GM21367 (cell line): ENCODE measurements around the gene C19orf73.
"Not testable (repeated sequence)": the region's sequence is repeated elsewhere in the genome, so short reads cannot be mapped to it uniquely, and the experiment has no call there.

ENCODE experiments used
- ATAC-seq: cut with Tn5 transposase; IDR thresholded peaks from one replicate; pipeline ENCODE4 v1.9.1; 2021; ENCODE audit not compliant: unreplicated experiment

C19orf73 gene

DNA sequence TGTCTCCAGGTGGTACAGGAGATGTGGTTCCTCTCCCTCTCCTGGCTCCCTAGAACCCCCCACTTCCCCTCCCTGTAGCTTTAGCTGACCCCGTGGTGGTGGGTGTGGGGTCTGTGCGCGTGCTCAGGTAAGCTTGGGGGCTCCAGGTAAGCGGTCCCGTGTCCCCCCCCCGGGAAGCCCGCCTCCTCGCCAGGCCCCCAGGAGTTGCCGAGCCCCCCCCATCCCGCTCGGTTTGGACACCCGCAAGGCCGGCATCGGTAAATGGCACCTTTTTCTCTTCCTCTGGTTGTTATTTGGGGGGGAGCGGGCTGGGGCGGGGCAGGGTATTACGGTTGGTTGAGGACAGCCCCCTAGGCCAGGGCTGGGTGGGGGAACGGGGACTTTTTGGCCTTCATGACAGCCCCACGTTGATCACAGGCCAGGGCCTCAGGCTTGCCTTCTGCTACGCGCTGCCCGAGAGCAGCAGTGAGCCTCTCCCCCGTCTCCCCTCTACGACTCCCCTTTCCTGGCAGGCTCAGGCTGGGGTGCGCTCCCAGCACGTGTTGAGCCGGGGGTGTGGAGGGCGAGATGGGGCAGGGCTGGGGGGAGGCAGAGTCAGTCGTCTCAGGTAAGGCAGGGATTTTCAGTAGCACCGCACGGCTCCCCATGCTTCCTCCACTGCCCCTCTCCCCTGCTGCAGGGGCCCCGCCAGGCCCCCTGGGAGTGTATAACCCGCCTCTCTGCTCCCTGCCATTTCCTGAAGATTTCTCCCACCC lies 15.4 kb downstream of the C19orf73 start:
- ATAC-seq: no peak

DNA sequence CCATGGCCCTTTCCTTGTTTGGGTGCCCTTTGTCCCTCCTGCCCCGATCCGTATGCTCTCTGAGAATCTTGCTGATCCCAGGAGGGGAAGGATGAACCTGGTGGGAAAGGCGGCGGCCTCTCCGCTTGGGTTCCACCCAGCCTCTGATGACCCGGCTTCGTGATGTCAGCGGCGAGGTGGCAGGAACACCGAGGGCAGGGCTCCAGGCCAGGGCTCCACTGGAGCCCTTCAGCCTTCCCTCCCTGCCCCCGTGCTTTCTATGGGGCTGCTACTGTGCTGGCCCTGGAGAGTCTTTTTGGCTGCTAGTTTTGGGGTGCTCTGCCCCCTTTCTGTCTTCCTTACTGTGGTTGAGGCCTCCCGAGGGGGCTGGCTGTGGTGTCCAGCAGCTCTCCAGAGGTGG lies 16.6 kb downstream of the C19orf73 start:
- no peak for ATAC-seq

DNA sequence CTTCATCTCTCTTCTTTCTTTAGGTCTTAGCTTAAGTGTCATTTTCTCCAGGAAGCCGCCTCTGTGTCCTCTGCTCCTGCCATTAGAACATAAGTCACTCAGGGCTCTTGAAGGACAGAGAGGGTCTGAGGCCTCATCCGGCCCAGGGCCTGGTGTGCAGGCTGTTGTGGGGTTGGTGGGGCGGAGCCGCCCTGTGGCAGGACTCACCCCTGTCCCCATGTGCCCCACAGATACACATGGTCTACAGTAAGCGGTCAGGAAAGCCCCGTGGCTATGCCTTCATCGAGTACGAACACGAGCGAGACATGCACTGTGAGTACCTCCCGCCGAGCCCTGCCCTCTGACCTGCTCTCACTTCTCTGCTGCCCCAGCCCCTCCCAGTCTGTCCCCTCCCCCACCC lies 17.8 kb downstream of the C19orf73 start:
- no peak for ATAC-seq

DNA sequence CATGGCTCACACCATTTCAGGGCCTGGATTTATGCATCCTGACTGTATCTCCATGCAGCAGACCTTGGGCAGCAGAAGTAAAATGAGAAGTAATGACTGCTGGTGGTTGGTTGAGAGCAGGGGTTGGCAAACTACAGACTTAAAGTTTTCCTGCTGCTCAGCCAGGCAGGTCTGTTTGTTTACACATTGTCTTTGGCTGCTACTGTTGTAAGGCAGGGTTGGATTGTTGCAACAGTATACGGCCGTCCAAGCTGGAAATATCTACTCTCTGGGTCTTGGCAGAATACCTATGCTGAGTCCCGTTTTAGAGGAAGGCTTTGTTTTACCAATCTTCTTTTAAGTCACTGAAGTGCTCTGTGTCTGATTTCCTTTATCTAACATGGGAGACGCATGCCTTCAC lies 20.1 kb downstream of the C19orf73 start:
- ATAC-seq: no peak

DNA sequence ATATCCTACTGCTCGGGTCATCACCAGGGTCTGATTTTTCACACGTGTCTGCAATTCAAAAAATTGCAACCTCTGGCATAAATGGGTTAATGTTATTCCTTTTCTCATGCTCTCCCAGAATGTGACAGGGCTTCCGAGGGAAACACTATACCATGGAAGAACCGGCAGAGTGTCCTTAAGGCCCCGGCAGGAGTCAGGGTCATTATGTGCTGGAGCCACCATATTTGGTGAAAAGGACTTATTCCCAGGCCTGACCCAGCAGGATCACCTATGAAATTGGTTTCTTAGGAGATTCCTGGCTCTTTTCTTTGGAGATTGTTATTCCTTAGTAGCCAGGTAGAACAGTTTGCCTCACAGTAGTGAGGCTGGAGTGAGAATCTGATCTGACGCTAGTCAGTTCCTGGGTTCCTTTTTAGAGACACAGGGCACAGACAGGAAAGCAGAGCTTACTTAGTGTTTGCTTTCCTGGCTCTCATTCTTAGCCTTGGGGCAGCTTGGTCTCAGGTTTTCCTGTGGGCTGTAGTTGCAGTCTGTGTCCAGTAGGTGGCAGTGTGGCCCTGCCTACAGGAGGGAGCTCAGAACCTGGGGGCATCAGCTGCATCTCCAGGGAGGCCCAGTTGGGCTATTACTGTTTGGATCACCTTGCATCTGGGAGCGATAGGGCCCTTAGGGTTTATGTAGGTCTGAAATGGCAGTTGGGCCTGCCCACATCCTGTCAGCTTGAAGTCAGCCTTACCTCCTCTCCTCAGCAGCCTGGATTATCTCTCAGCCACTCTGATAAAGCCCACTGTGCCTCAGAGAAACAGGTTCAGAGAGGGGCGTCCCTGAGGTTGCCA lies 21.3 kb downstream of the C19orf73 start:
- ATAC-seq: no peak

DNA sequence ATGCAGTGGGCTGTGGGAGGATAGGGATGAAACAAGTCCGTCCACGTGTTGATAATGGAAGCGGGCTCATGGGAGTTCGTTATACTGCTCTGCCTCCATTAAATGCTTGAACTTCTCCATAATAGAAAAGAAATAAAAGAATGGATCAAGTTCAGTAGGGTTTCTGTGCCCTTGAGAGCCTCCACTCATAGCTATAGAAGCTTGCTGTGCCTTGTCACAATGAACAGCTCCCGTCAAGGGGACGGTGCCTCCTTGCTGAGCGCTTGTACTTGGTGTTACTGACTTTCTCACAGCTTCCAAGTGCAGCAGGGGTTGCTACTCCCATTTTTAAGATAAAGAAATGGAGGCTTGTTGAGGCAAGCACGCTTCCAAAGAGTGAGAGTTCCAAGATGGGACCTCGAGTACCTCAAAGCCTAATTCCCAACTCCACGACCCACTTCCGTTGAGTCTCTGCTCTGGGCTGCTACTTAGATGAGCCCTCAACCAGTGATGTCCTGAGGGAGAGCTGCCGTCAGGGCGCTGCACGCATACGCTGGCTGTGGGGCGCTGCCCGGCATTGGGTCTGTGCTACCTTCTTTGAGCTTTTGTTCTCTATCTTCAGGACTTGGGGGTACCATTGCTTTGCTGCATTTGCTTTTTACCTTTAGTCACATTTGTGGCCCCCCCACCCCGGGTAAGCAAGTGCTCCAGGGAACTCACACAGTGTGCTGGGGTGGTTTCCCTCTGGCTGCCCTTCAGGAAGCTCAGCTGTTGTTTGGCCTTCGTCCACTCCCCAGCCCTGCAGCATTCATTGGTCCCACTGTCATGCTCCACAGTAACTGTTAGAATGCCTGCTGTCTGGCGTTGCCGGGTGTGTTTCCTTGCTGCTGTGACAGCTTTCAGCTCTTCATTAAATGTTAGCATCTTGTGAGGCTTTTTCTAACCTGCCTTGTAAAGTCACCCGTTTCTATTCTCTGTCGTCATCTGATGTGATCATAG lies 24.1 kb downstream of the C19orf73 start:
- no peak for ATAC-seq

DNA sequence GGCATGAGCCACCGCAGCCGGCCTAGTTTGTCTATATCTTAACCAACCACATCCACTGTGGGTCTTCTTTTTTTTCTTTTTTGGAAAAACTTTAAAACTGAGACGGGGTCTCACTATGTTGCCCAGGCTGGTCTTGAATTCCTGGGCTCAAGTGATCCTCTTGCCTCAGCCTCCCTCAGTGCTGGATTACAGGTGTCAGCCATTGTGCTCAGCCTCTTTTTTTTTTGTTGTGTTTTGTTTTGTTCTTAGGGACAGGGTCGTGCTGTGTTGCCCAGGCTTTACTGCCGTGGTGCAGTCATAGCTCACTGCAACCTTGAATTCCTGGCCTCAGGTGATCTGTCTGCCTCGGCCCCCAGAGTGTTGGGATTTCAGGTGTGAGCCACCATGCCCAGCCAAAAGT lies 26.3 kb downstream of the C19orf73 start:
- ATAC-seq: no peak

DNA sequence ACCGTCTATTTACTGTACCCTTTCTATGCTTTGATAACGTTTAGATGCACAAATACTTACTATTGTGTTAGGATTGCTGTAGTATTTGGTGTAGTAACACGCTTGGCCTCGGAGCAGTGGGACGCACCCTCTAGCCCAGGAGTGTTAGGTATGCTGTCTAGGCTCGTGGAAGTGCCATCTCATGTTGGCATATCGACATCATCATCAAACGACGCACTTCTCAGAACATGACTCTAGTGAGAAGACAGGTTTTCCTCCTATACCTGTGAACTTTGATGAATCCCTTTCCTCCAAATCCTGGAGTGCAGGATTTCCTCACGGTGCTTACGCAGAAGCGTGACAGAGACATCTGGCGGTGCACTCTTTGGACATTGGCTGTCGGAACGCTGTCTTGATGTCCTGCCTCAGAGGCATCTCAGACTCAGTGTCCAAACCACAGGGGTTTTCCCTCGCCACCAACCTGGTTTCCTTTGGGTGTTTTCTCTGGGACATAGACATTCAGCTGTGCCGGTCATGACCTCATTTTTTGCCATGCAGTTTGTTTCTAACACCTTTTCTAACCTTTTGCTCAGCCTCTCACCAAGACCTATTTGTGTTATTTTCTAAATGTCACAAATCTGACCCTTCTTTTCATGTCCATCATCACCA lies 27.4 kb downstream of the C19orf73 start:
- ATAC-seq: no peak

DNA sequence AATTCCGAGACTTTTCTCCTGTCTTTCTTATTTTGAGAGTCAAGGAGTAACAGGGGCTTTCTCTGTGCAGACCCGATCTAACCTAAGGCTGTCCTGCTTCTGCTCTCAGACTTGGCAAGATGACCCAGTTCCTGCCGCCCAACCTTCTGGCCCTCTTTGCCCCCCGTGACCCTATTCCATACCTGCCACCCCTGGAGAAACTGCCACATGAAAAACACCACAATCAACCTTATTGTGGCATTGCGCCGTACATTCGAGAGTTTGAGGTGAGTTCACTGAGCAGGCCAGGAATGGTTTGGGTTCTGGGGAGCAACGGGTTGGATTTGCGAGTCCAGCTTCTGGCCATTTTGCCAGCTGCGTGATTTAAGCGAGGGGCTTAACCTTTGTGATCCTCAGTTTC lies 32.6 kb downstream of the C19orf73 start:
- no peak for ATAC-seq

DNA sequence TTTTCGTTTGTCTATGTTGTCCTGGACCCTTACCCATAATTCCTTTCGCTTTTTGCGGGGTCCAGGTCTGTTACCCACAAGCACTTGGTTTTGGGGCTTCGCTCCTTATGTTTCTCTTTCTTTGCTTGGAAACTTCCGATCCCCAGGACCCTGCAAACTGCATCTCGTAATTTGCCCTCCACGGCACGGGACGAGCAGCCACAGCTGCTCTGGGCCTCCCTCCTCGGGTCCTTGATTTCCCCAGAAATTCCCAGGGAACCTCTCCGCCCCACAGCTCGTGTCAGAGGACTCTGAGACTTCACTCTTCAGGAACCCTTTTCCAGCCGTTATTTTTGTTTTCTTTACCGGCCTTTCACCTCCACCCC lies 33.1 kb downstream of the C19orf73 start:
- ATAC-seq: no peak

DNA sequence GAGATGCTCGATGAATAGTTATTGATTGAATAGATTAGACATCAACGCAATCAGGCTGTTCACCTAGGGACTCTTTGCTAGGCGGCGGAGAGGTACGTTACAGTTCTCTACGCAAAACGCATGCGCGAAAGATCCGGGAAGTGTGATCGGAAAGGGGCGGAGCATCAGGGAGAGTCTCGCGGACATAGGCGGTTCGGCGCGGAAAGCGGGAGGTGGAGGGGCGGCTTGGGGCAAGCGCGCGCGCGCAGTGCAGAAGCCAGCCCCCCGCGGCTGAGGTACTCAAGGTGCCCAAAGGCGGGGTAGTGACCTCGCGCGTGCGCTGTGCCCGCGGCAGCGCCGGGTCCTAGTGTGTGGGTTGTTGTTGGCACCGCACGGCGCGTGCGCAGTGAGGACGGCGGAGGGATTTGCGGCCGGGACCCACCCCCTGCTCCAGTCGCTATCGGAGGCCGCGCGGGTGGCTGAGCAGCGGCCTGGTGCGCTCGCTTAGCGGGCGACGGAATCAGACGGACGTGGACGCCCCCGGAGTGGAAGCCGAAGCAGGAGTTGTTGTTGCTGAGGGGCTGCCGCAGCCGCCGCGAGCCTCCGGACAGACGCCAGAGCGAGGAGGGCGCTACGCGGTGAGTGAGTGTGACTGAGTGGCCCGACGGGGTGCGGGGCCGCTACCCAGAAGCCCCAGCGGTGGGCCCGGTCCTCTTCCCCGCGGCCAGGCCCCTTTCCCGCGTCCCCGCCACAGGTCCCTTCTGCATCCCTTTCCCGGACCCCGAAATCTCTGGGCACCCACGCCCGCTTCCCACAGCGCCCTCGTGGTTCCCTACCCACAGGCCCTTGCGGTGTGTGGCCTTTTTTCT lies 33.7 kb downstream of the C19orf73 start, which contains the start of gene SNRNP70:
TSS of gene SNRNP70 (plus strand) at position 432 of the 848 bp plus-strand sequence. CDS start 964 bp downstream, outside the sequence.
- ATAC-seq: peak; percentile 65

DNA sequence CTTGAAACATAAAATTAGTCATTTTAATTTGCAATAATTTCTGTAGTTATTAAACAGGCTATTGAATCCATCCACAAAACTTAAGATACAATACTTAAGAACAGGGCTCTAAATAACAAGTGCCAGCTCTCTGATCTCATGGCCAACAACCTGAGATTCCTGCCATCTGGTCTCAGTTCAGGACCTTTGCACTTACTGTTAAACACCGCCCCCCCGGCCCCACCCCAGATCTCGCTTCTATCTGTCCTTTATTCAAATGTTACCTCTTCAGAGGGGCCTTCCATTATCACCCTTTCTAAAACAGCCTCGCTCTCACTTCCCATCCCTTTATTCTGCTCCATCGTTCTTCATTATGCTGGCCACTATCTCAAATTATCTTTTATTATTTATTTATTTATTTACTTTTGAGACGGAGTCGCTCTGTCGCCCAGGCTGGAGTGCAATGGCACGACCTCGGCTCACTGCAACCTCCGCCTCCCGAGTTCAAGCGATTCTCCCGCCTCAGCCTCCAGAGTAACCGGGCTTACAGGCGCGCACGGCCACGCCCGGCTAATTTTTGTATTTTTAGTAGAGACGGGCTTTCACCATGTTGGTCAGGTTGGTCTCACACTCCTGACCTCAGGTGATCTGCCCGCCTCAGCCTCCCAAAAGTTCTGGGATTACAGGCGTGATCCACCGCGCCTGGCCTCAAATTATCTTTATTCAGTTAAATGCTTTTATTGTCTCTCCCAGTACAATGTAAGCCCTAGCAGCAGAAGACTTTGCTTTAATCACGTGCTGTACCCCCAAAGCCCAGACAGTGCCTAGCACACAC lies 34.5 kb downstream of the C19orf73 start:
- no peak for ATAC-seq

DNA sequence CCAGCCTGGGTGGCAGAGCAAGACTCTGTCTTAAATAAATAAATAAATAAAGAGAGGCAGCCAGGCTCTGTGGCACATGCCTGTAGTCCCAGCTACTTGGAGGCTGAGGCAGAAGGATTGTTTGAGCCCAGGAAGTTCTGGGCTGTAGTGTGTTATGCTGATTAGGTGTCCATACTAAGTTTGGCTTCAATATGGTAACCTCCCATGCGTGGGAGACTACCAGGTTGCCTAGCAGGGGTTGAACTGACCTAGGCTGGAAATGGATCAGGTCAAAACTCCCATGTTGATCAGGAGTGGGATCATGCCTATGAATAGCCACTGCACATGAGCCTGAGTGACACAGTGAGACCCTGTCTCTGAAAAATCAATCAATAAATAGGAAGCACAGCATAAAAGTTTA lies 37.7 kb downstream of the C19orf73 start:
- ATAC-seq: no peak

DNA sequence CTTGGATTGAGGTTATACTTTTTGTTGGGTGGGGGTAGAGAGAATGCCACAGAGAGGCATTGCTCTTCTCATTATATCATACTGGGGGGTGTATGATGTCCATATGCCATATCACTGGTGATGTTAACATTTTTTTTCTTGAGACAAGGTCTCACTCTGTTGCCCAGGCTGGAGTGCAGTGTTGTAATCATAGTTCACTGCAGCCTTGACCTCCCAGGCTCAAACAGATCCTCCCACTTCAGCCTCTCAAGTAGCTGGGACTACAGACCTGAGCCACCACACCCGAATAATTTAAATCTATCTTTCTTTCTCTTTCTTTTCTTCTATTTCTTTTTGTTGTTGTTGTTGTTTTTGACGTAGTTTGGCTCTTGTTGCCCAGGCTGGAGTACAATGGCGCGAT lies 38.6 kb downstream of the C19orf73 start:
- ATAC-seq: no peak

DNA sequence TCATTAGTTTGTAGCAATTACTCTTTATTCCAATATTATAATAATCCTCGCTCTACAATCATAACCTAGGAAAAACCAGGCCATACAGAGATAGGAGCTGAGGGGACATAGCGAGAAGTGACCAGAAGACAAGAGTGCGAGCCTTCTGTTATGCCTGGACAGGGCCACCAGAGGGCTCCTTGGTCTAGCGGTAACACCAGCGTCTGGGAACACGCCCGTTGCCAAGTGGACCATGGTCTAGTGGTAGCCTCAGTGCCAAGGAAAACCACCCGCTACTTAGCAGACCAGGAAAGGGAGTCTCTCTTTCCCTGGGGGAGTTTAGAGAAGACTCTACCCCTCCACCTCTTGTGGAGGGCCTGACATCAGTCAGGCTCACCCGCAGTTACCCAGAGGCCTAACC lies 44.1 kb downstream of the C19orf73 start:
- not testable (repeated sequence) for ATAC-seq

DNA sequence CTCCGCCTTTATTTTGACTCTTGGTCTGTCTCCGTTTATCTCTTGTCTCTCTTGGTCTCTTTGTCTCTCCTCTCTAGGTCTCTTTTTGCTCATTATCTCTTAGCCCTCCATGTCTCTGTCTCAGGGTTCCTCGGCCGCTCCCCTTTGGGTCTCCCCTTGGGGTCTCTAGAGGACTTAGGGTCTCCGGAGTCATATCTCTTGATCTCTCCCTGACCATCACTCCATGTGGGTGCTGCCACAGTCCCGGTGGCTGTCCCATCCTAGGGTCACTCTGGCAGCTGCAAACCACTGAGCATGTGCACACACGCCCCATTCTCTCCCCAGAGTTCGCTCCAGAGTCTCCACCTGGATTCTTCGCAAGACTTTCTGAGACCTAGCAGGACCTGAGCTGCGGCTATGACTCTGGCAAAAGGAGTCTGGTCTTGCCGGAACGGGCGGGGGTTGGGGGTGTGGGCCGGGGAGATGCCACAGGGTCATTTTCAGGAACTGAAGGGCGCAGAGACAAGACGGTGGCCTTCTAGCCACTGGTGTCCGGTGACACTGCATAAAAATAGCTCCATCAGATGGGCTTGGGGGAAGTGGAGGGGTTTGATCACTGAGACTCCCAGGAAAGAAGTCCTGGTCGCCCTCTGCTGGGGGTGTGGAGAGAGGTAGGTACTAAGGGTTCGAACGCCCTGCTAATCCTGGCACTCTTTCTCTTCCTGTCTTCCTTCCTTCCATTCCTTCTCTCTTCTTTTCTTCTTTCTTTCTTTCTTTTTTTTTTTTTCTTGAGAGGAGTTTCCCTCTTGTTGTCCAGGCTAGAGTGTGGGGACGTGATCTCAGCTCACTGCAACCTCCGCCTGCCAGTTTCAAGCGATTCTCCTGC lies 45.2 kb downstream of the C19orf73 start:
- ATAC-seq: no peak

DNA sequence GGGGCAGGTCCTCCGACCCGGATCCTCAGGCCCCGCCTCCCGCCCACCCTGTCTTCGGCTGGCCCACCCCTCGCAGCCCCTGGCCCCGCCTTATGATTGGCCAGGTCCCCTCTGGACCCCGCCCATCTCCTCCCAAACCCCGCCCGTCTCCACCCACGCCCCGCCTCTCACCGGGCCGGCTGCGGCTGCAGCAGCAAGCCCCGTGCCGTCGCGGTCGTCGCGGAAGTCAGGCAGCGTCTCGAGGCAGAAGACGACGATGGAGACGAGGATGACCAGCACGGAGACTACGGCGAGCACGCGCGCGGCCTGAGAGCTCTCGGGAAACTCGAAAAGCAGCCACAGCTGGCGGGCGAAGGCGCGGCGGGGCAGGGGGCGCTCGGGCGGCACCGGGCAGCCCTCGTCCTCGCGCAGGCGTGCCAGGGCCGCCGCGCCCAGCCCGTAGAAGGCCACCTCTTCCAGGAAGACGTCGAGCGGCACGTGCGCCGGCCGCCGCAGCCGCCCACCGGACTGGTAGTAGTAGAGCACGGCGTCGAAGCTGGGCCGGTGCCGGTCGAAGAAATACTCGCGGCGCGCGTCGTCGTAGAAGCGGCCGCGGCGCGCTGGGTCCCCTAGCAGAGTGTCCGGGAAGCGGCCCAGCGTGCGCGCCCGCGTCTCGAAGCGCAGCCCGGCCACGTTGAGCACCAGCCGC lies 46.9 kb downstream of the C19orf73 start:
- ATAC-seq: no peak
